ENCODE data around the gene ABHD2.
"Not testable (repeated sequence)": the region's sequence is repeated elsewhere in the genome, so short reads cannot be mapped to it uniquely, and the experiment has no call there.

ABHD2 gene

DNA sequence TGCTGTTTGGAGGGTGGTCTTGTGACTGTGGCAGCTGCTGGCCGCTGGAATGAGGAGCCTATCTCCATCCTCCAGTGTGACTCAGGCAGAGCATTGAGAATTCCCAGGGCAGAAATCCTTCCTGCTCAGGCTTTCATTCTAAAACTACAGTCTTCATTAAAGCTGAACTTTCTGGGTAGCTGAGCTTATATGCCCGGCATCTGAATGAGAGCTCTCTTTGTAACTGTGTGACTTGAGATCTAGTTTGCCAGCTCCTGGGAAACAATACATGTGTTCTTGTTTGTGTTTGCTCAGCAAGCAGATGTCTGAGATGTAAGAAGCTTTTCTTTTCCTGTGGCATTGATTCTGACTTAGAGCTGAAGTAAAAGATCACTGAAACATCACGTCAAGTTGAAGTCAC is 110.7 kb downstream of the ABHD2 start:
- no peak for DNase-seq

- DNase-seq: no peak
These were observed 111.5 kb downstream of the ABHD2 start for GRCh38 chr15:89199746-89200145.

DNA sequence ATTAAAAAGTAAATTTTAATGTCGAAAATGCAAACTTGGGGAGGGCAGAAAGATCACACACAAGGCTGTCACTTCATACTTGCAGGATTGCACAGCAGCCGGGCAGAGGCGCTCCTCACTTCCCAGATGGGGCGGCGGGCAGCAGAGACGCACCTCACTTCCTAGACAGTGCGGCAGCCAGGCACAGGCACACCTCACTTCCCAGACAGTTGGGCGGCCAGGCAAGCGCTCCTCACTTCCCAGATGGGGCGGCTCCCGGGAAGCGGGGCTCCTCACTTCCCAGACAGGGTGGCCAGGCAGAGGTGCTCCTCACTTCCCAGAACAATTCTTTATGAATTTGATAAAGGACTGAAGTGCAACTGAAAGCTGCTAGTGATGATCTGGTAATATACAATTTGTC is 111.9 kb downstream of the ABHD2 start:
- DNase-seq: no peak

DNA sequence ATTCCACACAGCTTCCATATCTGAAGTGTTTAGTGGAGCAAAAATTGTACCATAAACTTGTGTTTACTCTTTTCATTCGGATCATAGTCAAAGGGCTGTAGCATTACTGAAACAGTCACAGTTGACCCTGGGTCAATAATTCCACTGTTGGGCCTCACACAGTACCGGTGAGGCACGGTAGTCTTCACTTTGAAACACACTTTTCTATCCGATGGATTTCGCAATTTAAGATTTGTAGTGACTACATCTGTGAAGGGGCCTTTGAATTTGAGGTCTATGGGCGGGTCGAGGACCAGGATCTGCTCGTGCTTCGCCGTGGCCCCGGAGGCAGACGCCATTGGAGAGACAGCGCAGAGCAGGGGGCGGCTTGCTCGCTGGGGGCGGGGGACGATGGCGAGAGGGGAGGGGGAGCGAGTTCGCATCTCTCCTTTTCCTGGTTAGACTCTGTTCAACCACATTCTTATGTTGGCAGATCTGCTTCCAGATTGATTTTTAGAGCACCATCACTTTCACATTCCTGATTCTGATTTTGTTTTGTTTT is 113.3 kb downstream of the ABHD2 start:
- no peak for DNase-seq

GRCh38 chr15:89203705-89204273 is 115.5 kb downstream of the ABHD2 start:
- no peak for DNase-seq

GRCh38 chr15:89205991-89206585 is 117.8 kb downstream of the ABHD2 start:
- no peak for DNase-seq

GRCh38 chr15:89206908-89207331 is 118.7 kb downstream of the ABHD2 start:
- DNase-seq: peak; percentile 63

DNA sequence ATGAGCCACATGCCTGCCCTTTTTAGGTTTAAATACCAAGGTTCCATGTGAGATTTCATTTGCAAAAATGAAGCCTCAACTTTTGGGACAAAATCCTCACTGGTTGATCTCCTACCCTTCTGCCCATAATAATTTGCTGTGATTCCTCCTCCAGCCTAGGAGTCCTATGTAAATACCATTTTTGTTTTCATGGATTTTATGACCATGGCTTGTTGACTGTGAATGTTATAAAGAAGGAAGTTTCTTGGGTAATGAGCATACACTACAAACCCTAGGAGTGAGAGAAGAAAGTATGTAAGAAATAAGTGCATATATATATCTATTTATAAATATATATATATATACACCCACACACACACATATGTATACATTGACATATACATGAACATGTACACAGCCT is 120.0 kb downstream of the ABHD2 start:
- no peak for DNase-seq

DNA sequence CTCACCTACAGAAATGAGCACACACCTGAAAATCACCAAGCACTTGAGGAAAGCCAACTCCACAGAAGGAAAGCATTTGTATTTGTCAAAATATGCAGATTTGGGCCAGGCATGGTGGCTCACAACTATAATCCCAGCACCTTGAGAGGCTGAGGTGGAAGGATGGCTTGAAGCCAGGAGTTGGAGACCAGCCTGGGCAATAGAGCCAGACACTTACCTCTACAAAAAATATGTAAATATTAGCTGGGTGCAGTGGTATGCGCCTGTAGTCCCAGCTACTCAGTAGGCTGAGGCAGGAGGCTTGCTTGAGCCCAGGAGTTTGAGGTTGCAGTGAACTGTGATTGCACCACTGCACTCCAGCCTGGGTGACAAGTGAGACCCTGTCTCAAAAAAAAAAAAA is 120.8 kb downstream of the ABHD2 start:
- DNase-seq: no peak

DNA sequence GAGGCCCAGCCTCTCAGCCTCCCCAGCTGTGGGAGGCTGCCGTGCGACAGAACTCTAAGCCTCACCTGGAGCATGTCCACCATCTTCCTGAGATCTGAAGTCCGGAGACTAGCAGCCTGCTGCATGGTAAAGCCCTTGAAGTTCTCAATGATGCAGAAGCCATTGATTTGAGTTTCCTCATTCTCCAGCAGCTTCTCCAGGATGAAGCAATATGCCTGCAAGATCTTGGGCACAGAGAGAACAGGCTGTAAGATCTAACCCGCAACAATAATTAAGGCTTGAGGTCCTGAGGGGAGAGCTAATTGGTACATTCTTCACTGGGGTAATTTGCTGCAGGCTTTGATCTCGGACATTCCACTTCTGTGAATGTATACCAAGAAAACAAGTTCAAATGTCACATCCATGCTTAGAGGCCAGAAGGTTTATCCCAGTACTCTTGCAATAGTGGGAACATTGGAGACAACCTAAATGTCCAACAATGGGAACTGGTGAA is 123.5 kb downstream of the ABHD2 start:
- DNase-seq: no peak

DNA sequence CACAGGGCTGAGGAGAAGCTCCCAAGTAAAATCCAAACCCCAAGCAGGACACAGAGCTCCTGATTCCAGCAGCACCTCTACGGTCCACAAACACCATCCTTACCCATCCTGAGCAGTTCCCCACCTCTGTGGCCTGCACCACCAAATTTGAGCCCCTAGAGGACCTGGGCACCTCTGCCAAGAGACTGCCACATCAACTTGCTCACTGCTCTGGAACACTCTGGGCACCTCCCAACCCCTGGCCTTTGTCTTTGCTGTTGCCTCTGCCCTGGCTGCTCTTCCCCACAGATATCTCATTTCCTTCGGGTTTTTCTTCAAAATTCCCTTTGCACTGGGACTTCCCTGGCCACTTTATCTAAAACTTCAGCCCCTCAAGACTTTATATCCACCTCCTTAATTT is 127.4 kb downstream of the ABHD2 start:
- no peak for DNase-seq

DNA sequence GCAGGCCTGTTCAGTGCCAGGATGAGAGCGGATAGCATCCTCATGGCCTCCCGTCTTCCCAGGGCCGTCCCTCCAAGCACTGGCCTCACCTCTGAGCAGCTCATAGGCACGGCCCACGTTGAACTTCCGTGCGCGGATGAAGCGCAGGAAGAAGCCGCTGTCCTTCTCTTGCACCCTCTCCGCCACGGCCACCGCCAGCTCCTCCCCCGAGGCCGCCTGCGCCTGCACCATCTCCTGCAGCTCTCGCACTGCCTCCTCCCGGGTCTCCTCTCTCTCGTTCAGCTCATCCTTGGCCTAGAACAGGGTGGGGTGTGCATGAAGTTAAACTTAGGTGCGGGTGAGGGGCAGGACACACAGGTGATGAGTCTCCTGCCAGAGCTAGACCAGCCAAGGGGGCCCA is 128.8 kb downstream of the ABHD2 start:
- DNase-seq: no peak

GRCh38 chr15:89217686-89218376 is 129.6 kb downstream of the ABHD2 start:
- no peak for DNase-seq

GRCh38 chr15:89218531-89218930 is 130.3 kb downstream of the ABHD2 start:
- DNase-seq: no peak

DNA sequence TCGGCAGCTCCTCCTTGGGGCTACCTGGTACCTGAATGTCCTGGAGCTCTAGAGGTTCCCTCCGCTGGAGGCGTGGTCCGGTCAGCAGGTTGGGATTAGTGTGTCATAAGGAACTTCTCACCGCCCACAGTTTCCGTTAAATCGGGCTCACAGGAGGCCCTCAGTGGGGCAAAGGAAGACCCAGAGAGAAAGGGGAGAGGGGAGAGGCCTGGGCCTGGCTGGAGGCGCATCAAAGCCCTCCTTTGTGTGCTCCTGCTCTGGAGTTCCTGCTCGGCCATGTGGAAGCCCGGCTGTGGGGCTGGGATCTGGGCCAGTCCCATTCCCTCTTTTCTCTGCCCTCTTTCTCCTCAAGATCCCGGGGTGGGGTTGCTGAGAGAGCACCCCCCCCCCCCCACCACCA is 133.3 kb downstream of the ABHD2 start, which contains the start of gene RLBP1:
TSS of gene RLBP1 (minus strand) at position 37 of the 400 bp plus-strand sequence. CDS start 2,604 bp downstream, outside the sequence.
- no peak for DNase-seq

GRCh38 chr15:89225588-89225987 is 137.3 kb downstream of the ABHD2 start:
- no peak for DNase-seq

DNA sequence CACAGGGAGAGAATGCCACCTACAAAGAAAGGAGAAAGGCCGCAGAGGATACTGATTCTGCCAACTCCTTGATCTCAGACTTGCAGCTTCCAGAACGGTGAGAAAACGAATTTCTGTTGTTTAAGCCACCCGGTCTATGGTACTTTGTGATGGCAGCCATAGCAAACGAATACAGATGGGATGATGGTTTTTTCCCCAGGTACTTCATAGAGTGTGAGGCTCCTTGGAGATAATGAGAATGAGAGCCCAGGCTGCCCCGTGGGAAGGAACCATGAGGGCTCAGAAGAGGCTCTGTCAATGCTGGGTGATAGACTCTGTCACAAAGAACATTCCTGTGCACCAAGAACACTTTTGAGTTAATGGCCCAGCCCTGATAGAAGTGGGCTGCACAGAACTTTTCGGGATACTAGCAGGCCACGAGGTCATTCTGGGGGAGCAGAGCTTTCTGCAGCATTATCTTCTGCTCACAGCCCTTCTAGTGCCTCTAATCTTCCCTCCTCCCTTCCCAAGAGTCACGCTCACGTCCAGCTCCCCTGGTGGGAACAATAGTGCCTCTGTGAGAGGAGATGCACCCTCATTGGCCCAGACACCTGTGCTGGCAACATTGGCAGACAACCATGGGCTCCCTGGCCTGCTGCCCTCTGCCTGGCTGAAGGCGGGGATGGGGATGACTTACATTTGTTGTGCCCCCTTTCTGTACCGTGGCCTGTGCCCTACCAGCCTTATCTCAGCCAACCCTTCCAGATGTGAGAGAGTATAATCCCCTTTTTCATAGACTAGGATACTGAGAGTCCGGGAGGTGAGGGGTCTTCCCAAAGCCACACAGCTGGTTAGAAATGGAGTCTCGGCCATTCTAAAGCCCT is 138.3 kb downstream of the ABHD2 start:
- DNase-seq: no peak

GRCh38 chr15:89227425-89227824 is 139.2 kb downstream of the ABHD2 start:
- no peak for DNase-seq

- DNase-seq: no peak
These were observed 142.0 kb downstream of the ABHD2 start for GRCh38 chr15:89230277-89230676.

DNA sequence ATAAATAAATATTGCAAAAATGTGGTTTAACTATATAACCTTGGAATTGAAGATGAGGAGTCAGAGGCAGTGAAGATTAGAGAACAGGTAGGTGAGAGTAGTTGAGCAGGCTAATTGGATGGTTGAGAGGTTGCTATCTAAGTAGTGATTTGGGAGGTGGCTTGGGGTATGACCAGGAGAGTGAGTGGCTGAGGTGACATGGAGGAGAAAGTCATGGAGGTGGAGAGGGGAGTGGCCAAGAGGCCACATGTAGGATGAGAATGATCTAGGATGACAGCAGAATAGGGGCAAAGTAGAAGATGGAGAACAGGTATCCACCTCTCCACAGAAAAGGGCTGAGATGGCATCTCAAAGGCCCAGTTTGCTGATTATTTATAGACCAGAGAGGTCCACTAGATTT is 143.6 kb downstream of the ABHD2 start:
- DNase-seq: no peak

- DNase-seq: not testable (repeated sequence)
These were observed 151.9 kb downstream of the ABHD2 start for GRCh38 chr15:89239883-89240810.

Data from CD4-positive, alpha-beta T cell treated with Interleukin-15 for 1 hour (primary cell).